SIG-M5 treated with dmso at 0.1 percent for 504 hours (cell line): ENCODE results near the gene ADAMTS3.

Experiments
- DNase-seq: peaks from one replicate; lab custom pipeline; 2025; ENCODE audit not compliant: unreplicated experiment; lab: John Stamatoyannopoulos, UW

The ADAMTS3 gene

GRCh38 chr4:72357908-72358307 is 211.1 kb downstream of the ADAMTS3 start:
- no peak for DNase-seq

GRCh38 chr4:72352711-72353110 is 216.3 kb downstream of the ADAMTS3 start:
- no peak for DNase-seq

GRCh38 chr4:72351521-72351920 is 217.5 kb downstream of the ADAMTS3 start:
- no peak for DNase-seq

- no peak for DNase-seq
These were observed 220.3 kb downstream of the ADAMTS3 start for GRCh38 chr4:72348701-72349100.

GRCh38 chr4:72344418-72344817 is 224.6 kb downstream of the ADAMTS3 start:
- DNase-seq, result no peak

GRCh38 chr4:72341432-72341820 is 227.6 kb downstream of the ADAMTS3 start:
- DNase-seq, result no peak

GRCh38 chr4:72340803-72341431 is 228.1 kb downstream of the ADAMTS3 start:
- no peak for DNase-seq

GRCh38 chr4:72338060-72338459 is 231.0 kb downstream of the ADAMTS3 start:
- no peak for DNase-seq

- DNase-seq, result no peak
These were observed 238.6 kb downstream of the ADAMTS3 start for GRCh38 chr4:72330381-72330780.

- peak; percentile 41 for DNase-seq
These were observed 242.1 kb downstream of the ADAMTS3 start for GRCh38 chr4:72326692-72327632.

GRCh38 chr4:72325215-72325614 is 243.8 kb downstream of the ADAMTS3 start:
- DNase-seq, result no peak

GRCh38 chr4:72323227-72323626 is 245.8 kb downstream of the ADAMTS3 start:
- no peak for DNase-seq

GRCh38 chr4:72320223-72320948 is 248.6 kb downstream of the ADAMTS3 start:
- no peak for DNase-seq

- no peak for DNase-seq
These were observed 249.4 kb downstream of the ADAMTS3 start for GRCh38 chr4:72319601-72320021.

- no peak for DNase-seq
These were observed 250.4 kb downstream of the ADAMTS3 start for GRCh38 chr4:72318421-72319170.

GRCh38 chr4:72314869-72315268 is 254.2 kb downstream of the ADAMTS3 start:
- no peak for DNase-seq

- no peak for DNase-seq
These were observed 255.9 kb downstream of the ADAMTS3 start for GRCh38 chr4:72313121-72313520.

GRCh38 chr4:72312032-72312650 is 256.9 kb downstream of the ADAMTS3 start:
- DNase-seq, result no peak

GRCh38 chr4:72311291-72311690 is 257.7 kb downstream of the ADAMTS3 start:
- no peak for DNase-seq

- DNase-seq, result no peak
These were observed 263.4 kb downstream of the ADAMTS3 start for GRCh38 chr4:72305620-72306019.
